Germinal center (tissue), 1 donor: ENCODE results near the gene CTSG.
A peak's percentile ranks its signal among the peaks of the same experiment; 100 is the strongest.
"Not testable (repeated sequence)": the region's sequence is repeated elsewhere in the genome, so short reads cannot be mapped to it uniquely, and the experiment has no call there.

Experiments
- DNase-seq: peaks from one replicate; pipeline ENCODE4 v3.0.0; 2012; ENCODE audit warnings: mixed read lengths, low spot score

CTSG gene

GRCh38 chr14:24576182-24576581, at the start of gene CTSG:
Gene CTSG, minus strand, starts transcription at chr14:24576250. Its CDS starts 27 bp downstream, at chr14:24576223.
- DNase-seq, result no peak

GRCh38 chr14:24613747-24614146, 37.7 kb upstream of the CTSG start:
- DNase-seq, result no peak

GRCh38 chr14:24613241-24613640, 37.2 kb upstream of the CTSG start:
- no peak for DNase-seq

GRCh38 chr14:24612196-24612595, 36.1 kb upstream of the CTSG start:
- no peak for DNase-seq

GRCh38 chr14:24609655-24610344, 33.8 kb upstream of the CTSG start, which contains the start of gene GZMH:
Gene GZMH, minus strand, starts transcription at chr14:24609685. Its CDS starts 72 bp downstream, at chr14:24609613.
- no peak for DNase-seq

GRCh38 chr14:24607635-24608514, 31.8 kb upstream of the CTSG start:
- no peak for DNase-seq

GRCh38 chr14:24607081-24607480, 31.0 kb upstream of the CTSG start:
- DNase-seq, result no peak

GRCh38 chr14:24606297-24606696, 30.2 kb upstream of the CTSG start:
- no peak for DNase-seq

- peak; percentile 64 for DNase-seq
Measured at GRCh38 chr14:24605435-24606190, 29.6 kb upstream of the CTSG start.

- no peak for DNase-seq
Measured at GRCh38 chr14:24597403-24597802, 21.4 kb upstream of the CTSG start.

- no peak for DNase-seq
Measured at GRCh38 chr14:24595073-24595808, 19.2 kb upstream of the CTSG start.

GRCh38 chr14:24591004-24591403, 15.0 kb upstream of the CTSG start:
- not testable (repeated sequence) for DNase-seq

GRCh38 chr14:24584402-24584801, 8.4 kb upstream of the CTSG start:
- DNase-seq, result not testable (repeated sequence)

- DNase-seq, result no peak
Measured at GRCh38 chr14:24578558-24578957, 2.5 kb upstream of the CTSG start.

GRCh38 chr14:24576771-24577170, 721 bp upstream of the CTSG start:
- DNase-seq, result no peak

- DNase-seq, result no peak
Measured at GRCh38 chr14:24574206-24574774, 1.8 kb downstream of the CTSG start.

- DNase-seq, result no peak
Measured at GRCh38 chr14:24566318-24566717, 9.7 kb downstream of the CTSG start.

- no peak for DNase-seq
Measured at GRCh38 chr14:24565766-24566165, 10.3 kb downstream of the CTSG start.

GRCh38 chr14:24563505-24563904, 12.5 kb downstream of the CTSG start:
- DNase-seq, result no peak

- no peak for DNase-seq
Measured at GRCh38 chr14:24556756-24557155, 19.3 kb downstream of the CTSG start.

- not testable (repeated sequence) for DNase-seq
Measured at GRCh38 chr14:24549064-24549463, 27.0 kb downstream of the CTSG start.
